ENCODE measurements around the gene PLPP1. TPM values are rescaled to one million over a fixed set of nuclear protein-coding genes. Genes with fewer than 3 reads are reported as not detected.

Gene PLPP1
- total RNA-seq, 1 donor from 2014 or later, result 7.9 TPM

DNA sequence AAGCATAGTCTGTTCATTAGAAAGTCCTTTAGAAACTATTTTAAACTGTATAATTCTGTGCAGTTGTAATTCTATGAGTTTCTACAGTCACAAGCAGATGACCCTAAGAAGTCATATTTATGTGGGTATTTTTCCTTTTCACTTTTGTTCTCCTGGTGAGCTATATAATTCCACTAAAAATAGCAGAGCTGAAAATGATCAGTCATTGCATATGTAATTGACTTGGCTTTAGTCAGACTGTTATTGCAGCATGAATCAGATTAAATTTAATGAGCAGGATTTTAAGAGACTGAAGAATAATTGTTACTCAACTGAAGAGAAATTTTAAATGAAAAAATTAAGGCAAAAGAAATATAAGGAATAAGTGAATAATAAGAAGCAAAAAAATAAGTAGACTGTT, 118.5 kb downstream of the PLPP1 start:
- DNase-seq (ENCODE audit: low spot score, unreplicated experiment), result no peak
- TF ChIP-seq, protein P1, sequence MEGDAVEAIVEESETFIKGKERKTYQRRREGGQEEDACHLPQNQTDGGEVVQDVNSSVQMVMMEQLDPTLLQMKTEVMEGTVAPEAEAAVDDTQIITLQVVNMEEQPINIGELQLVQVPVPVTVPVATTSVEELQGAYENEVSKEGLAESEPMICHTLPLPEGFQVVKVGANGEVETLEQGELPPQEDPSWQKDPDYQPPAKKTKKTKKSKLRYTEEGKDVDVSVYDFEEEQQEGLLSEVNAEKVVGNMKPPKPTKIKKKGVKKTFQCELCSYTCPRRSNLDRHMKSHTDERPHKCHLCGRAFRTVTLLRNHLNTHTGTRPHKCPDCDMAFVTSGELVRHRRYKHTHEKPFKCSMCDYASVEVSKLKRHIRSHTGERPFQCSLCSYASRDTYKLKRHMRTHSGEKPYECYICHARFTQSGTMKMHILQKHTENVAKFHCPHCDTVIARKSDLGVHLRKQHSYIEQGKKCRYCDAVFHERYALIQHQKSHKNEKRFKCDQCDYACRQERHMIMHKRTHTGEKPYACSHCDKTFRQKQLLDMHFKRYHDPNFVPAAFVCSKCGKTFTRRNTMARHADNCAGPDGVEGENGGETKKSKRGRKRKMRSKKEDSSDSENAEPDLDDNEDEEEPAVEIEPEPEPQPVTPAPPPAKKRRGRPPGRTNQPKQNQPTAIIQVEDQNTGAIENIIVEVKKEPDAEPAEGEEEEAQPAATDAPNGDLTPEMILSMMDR (IDR thresholded peaks at IDR 0.05; ENCODE audit: unreplicated experiment), result no peak
- Mint-ChIP-seq H3K27ac (no peak overlapping the region), H3K4me3 (ENCODE audit: low read depth) (no peak overlapping the region), H3K27me3 (no peaks in the 10 kb centered on the region), H3K4me1 (ENCODE audit: low read depth) (peaks cover 10% of the 10 kb centered on the region), H3K9me3 (ENCODE audit: low read depth) (no peaks in the 10 kb centered on the region), H3K36me3 (ENCODE audit: insufficient read depth) (peaks cover 9% of the 10 kb centered on the region)

DNA sequence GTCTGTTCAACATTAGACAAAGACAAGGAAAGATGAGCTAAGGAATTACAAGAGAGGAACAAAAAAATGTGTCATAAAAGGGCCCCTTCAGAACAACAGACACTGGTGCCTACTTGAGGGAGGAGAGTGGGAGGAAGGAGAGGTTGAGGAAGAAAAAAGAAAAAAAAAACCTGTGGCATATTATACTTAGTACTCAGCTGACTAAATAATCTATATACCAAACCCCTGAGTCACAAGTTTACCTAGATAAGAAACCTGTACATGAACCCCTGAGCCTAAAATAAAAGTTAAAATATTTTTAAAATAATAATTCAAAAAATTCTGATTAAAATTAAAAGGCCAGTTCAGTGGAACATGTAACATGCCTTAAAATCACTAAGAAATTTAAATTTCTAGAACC, 119.7 kb downstream of the PLPP1 start:
- Mint-ChIP-seq H3K36me3 (ENCODE audit: insufficient read depth) (peaks cover 9% of the 10 kb centered on the region), H3K4me3 (ENCODE audit: low read depth) (no peak overlapping the region), H3K27me3 (no peaks in the 10 kb centered on the region), H3K4me1 (ENCODE audit: low read depth) (peaks cover 10% of the 10 kb centered on the region), H3K9me3 (ENCODE audit: low read depth) (no peaks in the 10 kb centered on the region), H3K27ac (no peak overlapping the region)
- TF ChIP-seq, protein P1 (IDR thresholded peaks at IDR 0.05; ENCODE audit: unreplicated experiment), result no peak
- no peak for DNase-seq (ENCODE audit: low spot score, unreplicated experiment)

DNA sequence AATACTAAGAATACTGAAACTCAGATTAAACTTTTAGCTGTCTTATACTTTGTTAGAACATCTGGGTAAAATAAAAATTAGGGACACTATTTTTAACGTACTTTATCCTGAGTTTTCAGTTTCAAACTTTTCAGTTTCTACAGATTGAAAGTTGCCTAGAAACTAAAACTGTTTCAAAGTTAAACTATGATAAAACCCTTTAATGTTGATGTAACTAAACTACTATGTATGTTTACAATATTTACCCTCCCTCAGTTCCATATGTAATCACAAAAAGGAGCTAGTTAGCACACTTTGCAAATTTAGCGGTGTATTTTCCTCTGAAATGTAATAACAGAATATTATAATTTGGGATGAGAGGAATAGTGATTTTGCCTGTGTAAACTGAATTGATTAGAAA, 121.1 kb downstream of the PLPP1 start:
- H3K27me3 Mint-ChIP-seq, result no peaks in the 10 kb centered on the region
- TF ChIP-seq, protein P1 (IDR thresholded peaks at IDR 0.05; ENCODE audit: unreplicated experiment), result no peak
- no peak overlapping the region for H3K4me3 Mint-ChIP-seq (ENCODE audit: low read depth)
- H3K4me1 Mint-ChIP-seq (ENCODE audit: low read depth), result peaks cover 6% of the 10 kb centered on the region
- no peak overlapping the region for H3K27ac Mint-ChIP-seq
- H3K9me3 Mint-ChIP-seq (ENCODE audit: low read depth), result no peaks in the 10 kb centered on the region
- peaks cover 13% of the 10 kb centered on the region for H3K36me3 Mint-ChIP-seq (ENCODE audit: insufficient read depth)
- no peak for DNase-seq (ENCODE audit: low spot score, unreplicated experiment)

DNA sequence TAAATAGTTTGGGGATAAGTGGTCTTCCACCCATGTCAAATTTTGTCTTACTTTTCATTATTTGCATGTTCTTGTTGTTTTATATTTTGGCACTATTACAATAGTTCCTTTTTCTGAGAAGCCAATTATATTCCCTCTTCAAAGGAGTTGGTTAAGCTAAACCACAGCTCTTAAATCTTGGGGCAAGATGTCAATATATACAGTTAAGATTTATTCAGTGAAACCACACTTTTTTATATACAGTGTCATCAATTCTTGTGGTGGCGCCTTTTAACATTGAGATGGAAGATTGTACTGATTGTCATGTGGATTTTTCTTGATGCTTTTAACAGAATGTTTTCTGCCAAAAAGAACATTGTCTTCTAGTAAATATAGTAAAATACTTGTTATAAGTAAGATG, 122.9 kb downstream of the PLPP1 start:
- H3K36me3 Mint-ChIP-seq (ENCODE audit: insufficient read depth), result peaks cover 13% of the 10 kb centered on the region
- peaks cover 6% of the 10 kb centered on the region for H3K4me1 Mint-ChIP-seq (ENCODE audit: low read depth)
- H3K27me3 Mint-ChIP-seq, result no peaks in the 10 kb centered on the region
- DNase-seq (ENCODE audit: low spot score, unreplicated experiment), result no peak
- H3K9me3 Mint-ChIP-seq (ENCODE audit: low read depth), result no peaks in the 10 kb centered on the region
- no peak overlapping the region for H3K4me3 Mint-ChIP-seq (ENCODE audit: low read depth)
- TF ChIP-seq, protein P1 (IDR thresholded peaks at IDR 0.05; ENCODE audit: unreplicated experiment), result no peak
- H3K27ac Mint-ChIP-seq, result no peak overlapping the region

DNA sequence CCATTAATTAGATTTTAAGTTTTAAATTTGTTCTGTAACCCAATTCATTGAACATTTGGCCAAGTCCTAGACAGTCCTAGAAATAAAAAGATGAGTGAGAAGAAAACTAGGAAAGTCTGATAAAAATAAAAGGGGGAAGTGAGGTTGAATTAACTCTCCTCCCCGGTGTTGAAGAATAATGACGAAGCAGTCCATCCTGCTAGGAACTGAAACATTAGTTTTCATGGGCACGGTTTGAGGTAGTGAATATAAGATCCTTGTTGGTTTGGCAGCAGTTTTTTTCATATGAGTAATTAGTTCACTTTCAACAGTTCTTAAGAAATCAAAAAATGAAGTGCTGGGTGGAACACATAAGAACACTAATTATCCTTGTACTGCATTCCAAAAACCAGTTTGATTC, 123.9 kb downstream of the PLPP1 start:
- H3K4me3 Mint-ChIP-seq (ENCODE audit: low read depth), result no peak overlapping the region
- peaks cover 4% of the 10 kb centered on the region for H3K4me1 Mint-ChIP-seq (ENCODE audit: low read depth)
- H3K27me3 Mint-ChIP-seq, result no peaks in the 10 kb centered on the region
- H3K9me3 Mint-ChIP-seq (ENCODE audit: low read depth), result no peaks in the 10 kb centered on the region
- H3K27ac Mint-ChIP-seq, result no peak overlapping the region
- H3K36me3 Mint-ChIP-seq (ENCODE audit: insufficient read depth), result peaks cover 11% of the 10 kb centered on the region
- DNase-seq (ENCODE audit: low spot score, unreplicated experiment), result no peak
- TF ChIP-seq, protein P1 (IDR thresholded peaks at IDR 0.05; ENCODE audit: unreplicated experiment), result no peak
